CD4-positive, alpha-beta T cell treated with Interleukin-15 for 4 hours (primary cell): Measurements from ENCODE around the gene GRIK2.
A peak's percentile ranks its signal among the peaks of the same experiment; 100 is the strongest.

Experiments used
- DNase-seq: peaks from one replicate; pipeline ENCODE4 v3.0.0-alpha.2; 2020; ENCODE audit warnings: low spot score

The GRIK2 gene

GRCh38 chr6:101784094-101784493 lies 390.6 kb downstream of the GRIK2 start:
- DNase-seq, result no peak

- no peak for DNase-seq
These were observed 406.0 kb downstream of the GRIK2 start for GRCh38 chr6:101799531-101799930.

- DNase-seq, result no peak
These were observed 407.1 kb downstream of the GRIK2 start for GRCh38 chr6:101800598-101800997.

GRCh38 chr6:101803136-101803535 lies 409.6 kb downstream of the GRIK2 start:
- DNase-seq, result no peak

- DNase-seq, result no peak
These were observed 412.7 kb downstream of the GRIK2 start for GRCh38 chr6:101806241-101806640.

GRCh38 chr6:101811108-101811507 lies 417.6 kb downstream of the GRIK2 start:
- no peak for DNase-seq

GRCh38 chr6:101816716-101817115 lies 423.2 kb downstream of the GRIK2 start:
- no peak for DNase-seq

GRCh38 chr6:101818051-101818450 lies 424.5 kb downstream of the GRIK2 start:
- DNase-seq, result no peak

- no peak for DNase-seq
These were observed 431.2 kb downstream of the GRIK2 start for GRCh38 chr6:101824551-101825345.

- DNase-seq, result no peak
These were observed 432.8 kb downstream of the GRIK2 start for GRCh38 chr6:101826269-101826668.

- DNase-seq, result no peak
These were observed 433.2 kb downstream of the GRIK2 start for GRCh38 chr6:101826678-101827077.

GRCh38 chr6:101830501-101831031 lies 437.1 kb downstream of the GRIK2 start:
- no peak for DNase-seq

GRCh38 chr6:101832371-101832770 lies 438.9 kb downstream of the GRIK2 start:
- DNase-seq, result no peak

GRCh38 chr6:101840100-101840499 lies 446.6 kb downstream of the GRIK2 start:
- DNase-seq, result no peak

GRCh38 chr6:101845172-101845571 lies 451.7 kb downstream of the GRIK2 start:
- no peak for DNase-seq

GRCh38 chr6:101845621-101846020 lies 452.1 kb downstream of the GRIK2 start:
- DNase-seq, result peak; percentile 14

- no peak for DNase-seq
These were observed 454.2 kb downstream of the GRIK2 start for GRCh38 chr6:101847690-101848089.

- DNase-seq, result no peak
These were observed 458.4 kb downstream of the GRIK2 start for GRCh38 chr6:101851911-101852310.

GRCh38 chr6:101853231-101854085 lies 459.9 kb downstream of the GRIK2 start:
- no peak for DNase-seq

GRCh38 chr6:101876431-101876830 lies 482.9 kb downstream of the GRIK2 start:
- no peak for DNase-seq

- DNase-seq, result no peak
These were observed 485.2 kb downstream of the GRIK2 start for GRCh38 chr6:101878554-101879276.

- DNase-seq, result no peak
These were observed 486.3 kb downstream of the GRIK2 start for GRCh38 chr6:101879782-101880181.
